Esophagus squamous epithelium (tissue), 4 donors: ENCODE data around the gene LILRB4.

ENCODE experiments used
- CTCF ChIP-seq, 6 experiments: fragments of 450-650 bp in 4 of 6; fragments of 200-600 bp in 2 of 6; sonication (generic) in 2 of 6; IDR thresholded peaks; one replicate each; pipeline ENCODE4 v1.5.1; 2016 to 2019; ENCODE audit warnings: antibody characterized with exemption in 6 of 6, mild to moderate bottlenecking in 4 of 6, moderate library complexity in 4 of 6
- POLR2A ChIP-seq, 4 donors: fragments of 450-650 bp; IDR thresholded peaks; one replicate each; pipeline ENCODE4 v1.6.1; 2017; ENCODE audit warnings: antibody characterized with exemption in 4 of 4, mild to moderate bottlenecking in 4 of 4, moderate library complexity in 3 of 4

- no peak for TF ChIP-seq CTCF (IDR thresholded peaks at IDR 0.05)
- no peak for TF ChIP-seq POLR2A (IDR thresholded peaks at IDR 0.05)
Measured at GRCh38 chr19:54644056-54644455, 18.7 kb upstream of the LILRB4 start.
